OCI-LY3 (cell line): ENCODE measurements around the gene ITGAE.

Experiments
- EZH2phosphoT487 ChIP-seq: fragments of 200-600 bp; shearing (Covaris generic); IDR thresholded peaks from 2 replicates; pipeline ENCODE4 v1.6.1; 2018; ENCODE audit warnings: antibody characterized with exemption, mixed run types, low read depth
- TF ChIP-seq, protein P1 (sequence below): fragments of 200-600, 300-600 bp; sonication (generic); IDR thresholded peaks from 2 replicates; pipeline ENCODE4 v1.5.1; 2014; ENCODE audit warnings: antibody characterized with exemption, low read length, low read depth

DNA sequence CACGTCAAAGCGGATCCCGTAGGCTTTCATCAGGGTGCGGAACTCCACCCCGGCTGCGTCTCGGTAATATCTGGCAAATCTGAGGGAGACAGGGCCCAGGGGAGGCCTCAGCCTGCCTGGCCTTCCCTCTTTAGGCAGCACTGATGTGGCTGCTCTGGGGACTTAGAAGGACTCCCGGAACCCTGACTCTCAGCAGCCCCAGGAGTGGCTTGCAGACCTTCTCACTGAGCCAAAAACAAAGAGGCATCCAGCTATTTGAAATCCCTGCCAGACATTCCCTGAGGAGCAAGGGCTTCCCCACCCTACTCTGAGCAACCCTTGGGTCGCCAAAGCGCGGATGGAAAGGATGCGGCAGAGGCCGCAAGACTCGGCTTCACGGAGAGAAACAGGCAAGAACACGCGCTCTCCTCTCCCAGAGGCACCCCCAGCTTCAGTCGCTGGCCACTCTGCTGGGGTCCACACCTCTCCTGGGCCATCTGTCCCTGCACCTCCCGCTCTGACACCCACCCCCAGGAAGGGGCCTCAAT is 112.9 kb downstream of the ITGAE start:
- no peak for TF ChIP-seq EZH2phosphoT487
- TF ChIP-seq, protein P1, sequence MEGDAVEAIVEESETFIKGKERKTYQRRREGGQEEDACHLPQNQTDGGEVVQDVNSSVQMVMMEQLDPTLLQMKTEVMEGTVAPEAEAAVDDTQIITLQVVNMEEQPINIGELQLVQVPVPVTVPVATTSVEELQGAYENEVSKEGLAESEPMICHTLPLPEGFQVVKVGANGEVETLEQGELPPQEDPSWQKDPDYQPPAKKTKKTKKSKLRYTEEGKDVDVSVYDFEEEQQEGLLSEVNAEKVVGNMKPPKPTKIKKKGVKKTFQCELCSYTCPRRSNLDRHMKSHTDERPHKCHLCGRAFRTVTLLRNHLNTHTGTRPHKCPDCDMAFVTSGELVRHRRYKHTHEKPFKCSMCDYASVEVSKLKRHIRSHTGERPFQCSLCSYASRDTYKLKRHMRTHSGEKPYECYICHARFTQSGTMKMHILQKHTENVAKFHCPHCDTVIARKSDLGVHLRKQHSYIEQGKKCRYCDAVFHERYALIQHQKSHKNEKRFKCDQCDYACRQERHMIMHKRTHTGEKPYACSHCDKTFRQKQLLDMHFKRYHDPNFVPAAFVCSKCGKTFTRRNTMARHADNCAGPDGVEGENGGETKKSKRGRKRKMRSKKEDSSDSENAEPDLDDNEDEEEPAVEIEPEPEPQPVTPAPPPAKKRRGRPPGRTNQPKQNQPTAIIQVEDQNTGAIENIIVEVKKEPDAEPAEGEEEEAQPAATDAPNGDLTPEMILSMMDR: no peak
